ENCODE results near the gene TMEM138. TPM values are rescaled to one million over a fixed set of nuclear protein-coding genes. Genes with fewer than 3 reads are reported as not detected.

TMEM138 gene
- 18.8 TPM for total RNA-seq (ENCODE audit: unreplicated experiment)
- long read RNA-seq, partial matches to known transcripts, result 0 of 6 reads
- long read RNA-seq, other reads (novel, unspliced or antisense), result 1 of 6 reads

DNA sequence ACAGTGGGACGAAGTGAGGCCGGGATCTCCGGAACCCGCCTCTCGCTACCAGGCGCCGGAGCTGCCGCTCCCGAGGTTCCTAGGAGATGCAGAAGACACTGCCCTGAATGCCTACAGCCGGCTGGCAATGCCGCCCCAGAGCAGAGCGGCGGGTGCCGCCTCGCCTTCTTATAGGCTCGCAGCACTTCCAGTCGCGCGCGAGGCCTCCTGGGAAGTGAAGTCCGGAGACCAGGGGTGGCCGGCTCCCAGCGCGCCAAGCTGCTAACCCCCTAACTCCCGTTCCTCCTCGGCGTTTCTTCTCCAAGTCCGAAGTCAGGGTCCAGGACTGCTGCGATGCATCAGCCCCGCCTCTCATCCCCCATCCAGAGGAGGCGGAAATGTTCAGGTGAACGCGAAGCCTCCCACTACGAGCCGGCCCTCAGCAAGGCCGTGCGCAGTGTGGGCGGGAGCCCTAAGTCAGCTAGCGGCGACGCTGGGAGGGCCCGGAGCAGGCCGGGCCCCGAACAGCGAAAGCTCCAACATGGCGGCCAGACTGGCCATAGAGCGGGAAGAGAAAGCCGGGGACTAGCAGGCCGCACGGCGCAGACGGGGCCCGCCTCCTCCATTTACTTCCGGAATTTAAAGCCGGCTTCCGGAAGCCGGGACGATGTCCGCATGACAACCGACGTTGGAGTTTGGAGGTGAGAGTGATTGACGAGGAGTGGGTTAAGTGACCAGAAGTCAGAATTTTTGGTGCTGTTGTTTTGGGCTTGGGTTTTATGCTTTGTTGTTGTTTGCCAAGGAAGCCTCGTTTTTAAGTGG is at the start of gene TMEM138, which contains the start of gene CYB561A3:
Gene TMEM138, plus strand, starts transcription at position 634 of the 801 bp plus-strand sequence. CDS start 2,017 bp downstream, outside the sequence.
Gene CYB561A3, minus strand, starts transcription at position 142 of the 801 bp plus-strand sequence. CDS start 5,169 bp downstream, outside the sequence.
- Mint-ChIP-seq H3K4me1 (ENCODE audit: unreplicated experiment) (peaks cover 33% of the 10 kb centered on the region), H3K9me3 (ENCODE audit: unreplicated experiment) (no peaks in the 10 kb centered on the region), H3K4me3 (ENCODE audit: unreplicated experiment) (peak within 1 kb of the TSS; percentile 99), H3K27me3 (ENCODE audit: unreplicated experiment) (peaks cover 14% of the 10 kb centered on the region), H3K36me3 (ENCODE audit: low read depth, unreplicated experiment) (peaks cover 6% of the 10 kb centered on the region), H3K27ac (ENCODE audit: unreplicated experiment) (peak within 1 kb of the TSS; percentile 100)
- DNase-seq (ENCODE audit: low spot score), result peak; percentile 85
- no peak for TF ChIP-seq CTCF (IDR thresholded peaks at IDR 0.05; ENCODE audit: unreplicated experiment)

DNA sequence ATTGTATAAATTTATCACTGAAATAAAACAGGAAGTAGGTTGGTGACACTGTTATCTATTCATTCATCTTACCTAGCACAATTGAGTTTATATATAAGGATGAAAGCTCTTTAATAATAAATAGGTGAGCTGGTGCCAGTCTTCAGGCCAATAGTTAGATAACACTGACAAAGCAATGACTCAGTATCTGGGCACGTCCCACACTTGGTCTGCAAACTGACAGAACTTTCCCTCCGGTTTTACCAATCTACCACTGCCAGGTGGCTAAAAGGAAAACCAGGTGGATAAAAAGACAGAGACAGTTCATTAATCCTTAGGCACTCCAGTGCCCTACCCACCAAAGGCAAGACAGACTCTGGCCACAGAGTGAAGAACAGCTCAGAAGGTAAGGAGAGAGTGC is 46.9 kb upstream of the TMEM138 start:
- Mint-ChIP-seq H3K27me3 (ENCODE audit: unreplicated experiment) (no peaks in the 10 kb centered on the region), H3K9me3 (ENCODE audit: unreplicated experiment) (no peaks in the 10 kb centered on the region), H3K4me3 (ENCODE audit: unreplicated experiment) (no peak overlapping the region), H3K4me1 (ENCODE audit: unreplicated experiment) (no peaks in the 10 kb centered on the region), H3K36me3 (ENCODE audit: low read depth, unreplicated experiment) (peaks cover 25% of the 10 kb centered on the region), H3K27ac (ENCODE audit: unreplicated experiment) (no peak overlapping the region)
- no peak for TF ChIP-seq CTCF (IDR thresholded peaks at IDR 0.05; ENCODE audit: unreplicated experiment)
- DNase-seq (ENCODE audit: low spot score), result no peak

- no peak for DNase-seq (ENCODE audit: low spot score)
- H3K9me3 Mint-ChIP-seq (ENCODE audit: unreplicated experiment), result no peaks in the 10 kb centered on the region
- H3K27me3 Mint-ChIP-seq (ENCODE audit: unreplicated experiment), result peaks cover 3% of the 10 kb centered on the region
- H3K27ac Mint-ChIP-seq (ENCODE audit: unreplicated experiment), result no peak overlapping the region
- H3K4me3 Mint-ChIP-seq (ENCODE audit: unreplicated experiment), result no peak overlapping the region
- H3K4me1 Mint-ChIP-seq (ENCODE audit: unreplicated experiment), result no peaks in the 10 kb centered on the region
- H3K36me3 Mint-ChIP-seq (ENCODE audit: low read depth, unreplicated experiment), result peaks cover 51% of the 10 kb centered on the region
- TF ChIP-seq CTCF (IDR thresholded peaks at IDR 0.05; ENCODE audit: unreplicated experiment), result no peak
Observed at GRCh38 chr11:61325649-61326414, 36.3 kb upstream of the TMEM138 start.

GRCh38 chr11:61327669-61328071 is 34.5 kb upstream of the TMEM138 start:
- peaks cover 12% of the 10 kb centered on the region for H3K4me1 Mint-ChIP-seq (ENCODE audit: unreplicated experiment)
- DNase-seq (ENCODE audit: low spot score), result no peak
- H3K4me3 Mint-ChIP-seq (ENCODE audit: unreplicated experiment), result peak overlapping the region; percentile 60
- TF ChIP-seq CTCF (IDR thresholded peaks at IDR 0.05; ENCODE audit: unreplicated experiment), result no peak
- peaks cover 43% of the 10 kb centered on the region for H3K36me3 Mint-ChIP-seq (ENCODE audit: low read depth, unreplicated experiment)
- peaks cover 3% of the 10 kb centered on the region for H3K27me3 Mint-ChIP-seq (ENCODE audit: unreplicated experiment)
- no peaks in the 10 kb centered on the region for H3K9me3 Mint-ChIP-seq (ENCODE audit: unreplicated experiment)
- peak overlapping the region; percentile 12 for H3K27ac Mint-ChIP-seq (ENCODE audit: unreplicated experiment)

All from endothelial cell (in vitro differentiated cells).